Middle frontal gyrus (tissue), 1 donor: ENCODE measurements around the gene GALNT13.

Source experiments
- DNase-seq: peaks from one replicate; pipeline ENCODE4 v3.0.0-alpha.2; 2015; ENCODE audit warnings: low spot score; ENCODE audit errors: extremely low spot score

Gene GALNT13

DNA sequence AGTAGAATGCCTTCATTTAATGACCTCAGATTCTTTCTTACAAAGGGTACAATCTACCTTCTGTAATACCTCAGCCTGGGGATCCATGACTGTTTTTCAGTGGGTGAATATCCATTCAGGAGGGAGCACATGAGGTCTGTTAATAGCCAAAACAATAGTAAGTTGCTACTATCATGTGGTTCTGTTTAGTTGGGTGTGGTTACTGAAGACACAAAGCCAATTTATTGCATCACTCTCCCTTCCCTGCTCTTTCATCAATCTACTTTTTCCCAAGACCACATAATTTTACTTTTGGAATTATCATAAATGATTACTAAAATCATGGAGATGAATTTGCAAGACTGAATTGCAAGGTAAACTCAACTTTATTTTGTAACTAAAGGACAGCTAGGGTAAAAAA lies 254.2 kb downstream of the GALNT13 start:
- DNase-seq, result no peak

DNA sequence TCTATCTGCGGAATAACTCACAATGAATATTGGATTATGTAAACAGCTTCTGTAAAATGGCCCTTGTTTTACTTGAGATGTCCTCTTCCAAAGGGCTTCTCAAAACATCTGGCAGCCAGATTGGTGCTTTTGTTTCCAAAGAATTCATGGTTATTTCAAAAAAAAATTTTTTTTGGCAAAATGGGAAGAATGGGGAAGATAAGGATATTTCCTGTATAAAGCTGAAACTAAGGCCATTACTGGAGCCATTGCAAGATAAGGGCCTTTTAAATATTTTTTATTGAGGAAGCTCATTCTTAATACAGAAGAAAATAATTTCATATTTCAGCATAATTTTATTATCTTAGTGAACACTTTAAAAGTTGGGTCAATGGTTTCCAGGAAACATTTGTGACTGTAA lies 259.1 kb downstream of the GALNT13 start:
- DNase-seq, result no peak

- DNase-seq, result no peak
These were observed 261.1 kb downstream of the GALNT13 start for GRCh38 chr2:154132827-154133226.

DNA sequence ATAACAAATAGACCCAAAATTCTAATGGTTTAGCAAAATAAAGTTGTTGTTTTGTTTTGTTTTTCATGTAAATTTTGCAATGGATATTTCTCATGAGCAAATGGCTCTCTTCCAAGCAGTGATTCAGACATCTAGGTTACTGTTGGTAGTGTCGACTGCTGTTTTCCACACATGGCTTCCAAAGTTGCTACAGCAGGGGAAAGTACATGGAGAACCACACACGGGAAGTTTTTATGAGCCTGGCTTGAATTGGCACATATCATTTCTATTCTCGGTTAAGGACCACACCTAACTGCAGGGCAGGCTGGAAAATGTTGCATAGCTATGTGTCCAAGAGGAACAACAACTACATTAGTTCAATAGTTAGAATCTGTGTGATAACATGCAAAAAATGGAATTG lies 262.1 kb downstream of the GALNT13 start:
- DNase-seq, result no peak

DNA sequence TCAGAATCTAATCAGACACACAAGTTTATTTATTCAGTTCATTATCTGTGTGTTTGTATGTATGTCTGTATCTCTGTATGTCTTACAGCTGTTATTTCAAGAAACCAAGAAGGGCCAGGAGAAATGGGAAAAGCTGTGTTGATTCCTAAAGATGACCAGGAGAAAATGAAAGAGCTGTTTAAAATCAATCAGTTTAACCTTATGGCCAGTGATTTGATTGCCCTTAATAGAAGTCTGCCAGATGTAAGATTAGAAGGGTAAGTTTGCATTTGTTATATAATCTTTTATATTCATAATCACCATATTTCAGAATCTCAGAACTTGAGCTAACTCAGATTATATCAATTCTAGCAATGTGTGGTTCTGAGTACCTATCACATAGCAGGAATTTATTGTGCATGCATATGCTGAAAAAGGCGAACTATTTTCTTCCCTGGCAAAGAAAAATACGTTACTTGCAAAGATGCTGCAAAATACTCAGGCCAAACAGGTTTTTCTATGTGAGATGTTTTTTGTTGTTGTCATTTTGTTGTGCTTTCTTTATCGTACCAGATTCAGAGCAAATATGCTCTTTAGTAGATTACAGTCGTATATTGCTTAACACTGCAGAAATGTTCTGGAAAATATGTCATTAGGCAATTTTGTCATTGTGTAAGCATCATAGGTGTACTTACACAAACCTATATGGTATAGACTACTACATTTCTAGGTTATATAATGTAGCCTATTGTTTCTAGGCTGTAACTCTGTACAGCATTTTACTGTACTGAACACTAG lies 268.7 kb downstream of the GALNT13 start:
- DNase-seq, result no peak

DNA sequence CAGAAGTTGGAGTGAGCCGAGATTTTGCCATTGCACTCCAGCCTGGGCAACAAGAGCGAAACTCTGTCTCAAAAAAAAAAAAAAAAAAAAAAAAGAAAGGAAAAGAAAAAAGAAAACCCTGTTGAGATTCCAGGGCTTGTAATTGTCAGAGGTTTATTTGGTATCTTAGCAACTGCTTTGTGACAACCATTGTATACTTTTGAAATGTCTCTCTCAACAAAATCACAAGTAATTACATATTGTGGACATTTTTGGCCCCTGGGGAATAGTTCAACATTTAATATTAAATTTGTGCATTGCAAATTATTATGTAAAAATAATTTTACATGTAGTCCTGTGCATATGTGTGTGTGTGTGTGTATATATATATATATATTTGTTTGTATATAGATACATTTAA lies 270.8 kb downstream of the GALNT13 start:
- no peak for DNase-seq

- DNase-seq, result no peak
These were observed 271.4 kb downstream of the GALNT13 start for GRCh38 chr2:154143105-154143504.

- no peak for DNase-seq
These were observed 286.4 kb downstream of the GALNT13 start for GRCh38 chr2:154158101-154158500.

DNA sequence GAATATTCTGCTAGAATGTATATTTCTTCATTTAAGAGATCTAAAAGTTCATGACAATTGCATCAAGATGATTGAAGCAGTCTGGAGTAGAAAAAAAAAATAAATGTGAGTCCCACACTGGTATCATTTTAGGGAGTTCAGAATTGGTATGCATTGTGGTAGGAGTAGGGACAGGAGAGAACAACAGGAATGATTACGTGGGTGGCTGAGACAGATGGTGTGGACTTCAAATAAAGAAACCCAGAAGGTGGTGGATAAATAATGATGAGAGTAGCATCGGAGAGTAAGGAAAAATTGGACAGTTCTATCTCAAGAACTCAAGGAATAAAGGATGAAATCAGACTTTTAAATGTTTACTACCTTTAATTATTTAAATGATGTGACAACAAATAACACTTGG lies 289.6 kb downstream of the GALNT13 start:
- DNase-seq, result no peak

GRCh38 chr2:154170400-154170799 lies 298.7 kb downstream of the GALNT13 start:
- DNase-seq, result no peak

GRCh38 chr2:154173164-154173563 lies 301.4 kb downstream of the GALNT13 start:
- no peak for DNase-seq

DNA sequence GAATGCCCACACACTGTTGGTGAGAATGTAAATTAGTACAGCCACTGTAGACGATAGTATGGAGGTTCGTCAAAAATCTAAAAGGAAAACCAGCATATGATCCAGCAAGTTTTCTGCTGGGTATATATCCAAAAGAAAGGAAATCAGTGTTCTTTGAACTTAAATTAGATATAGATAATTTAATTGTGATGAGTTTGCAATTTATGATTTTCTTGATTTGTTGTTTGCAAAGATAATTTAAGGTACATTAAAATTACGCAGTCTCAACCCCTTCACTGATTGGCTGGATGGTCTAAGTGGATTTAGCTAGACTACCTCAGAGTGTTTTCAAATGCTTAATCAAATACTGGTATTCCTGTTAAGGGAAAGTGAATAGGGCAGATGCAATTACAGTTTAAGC lies 302.2 kb downstream of the GALNT13 start:
- DNase-seq, result no peak

GRCh38 chr2:154182008-154182407 lies 310.3 kb downstream of the GALNT13 start:
- DNase-seq, result no peak

- no peak for DNase-seq
These were observed 316.2 kb downstream of the GALNT13 start for GRCh38 chr2:154187948-154188347.

- DNase-seq, result no peak
These were observed 318.2 kb downstream of the GALNT13 start for GRCh38 chr2:154189953-154190352.

DNA sequence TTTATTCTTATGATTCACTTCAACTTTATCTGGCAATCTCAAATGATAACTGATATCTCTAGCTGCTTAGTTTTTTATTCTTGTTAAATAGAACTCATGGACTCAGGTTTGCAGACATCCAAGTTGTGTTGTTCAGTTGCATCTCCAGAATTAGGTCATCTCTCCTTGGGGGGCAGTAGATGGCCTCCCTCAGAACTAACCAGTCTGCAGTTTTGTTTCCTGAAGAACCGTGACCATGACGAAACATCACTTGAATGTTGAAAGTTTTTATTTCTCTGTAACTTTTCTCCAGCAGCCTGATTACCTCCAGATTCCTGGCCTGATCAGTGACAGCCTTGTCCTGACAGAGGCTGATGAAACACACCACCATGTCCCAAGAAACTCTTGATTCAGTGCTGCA lies 321.5 kb downstream of the GALNT13 start:
- no peak for DNase-seq

DNA sequence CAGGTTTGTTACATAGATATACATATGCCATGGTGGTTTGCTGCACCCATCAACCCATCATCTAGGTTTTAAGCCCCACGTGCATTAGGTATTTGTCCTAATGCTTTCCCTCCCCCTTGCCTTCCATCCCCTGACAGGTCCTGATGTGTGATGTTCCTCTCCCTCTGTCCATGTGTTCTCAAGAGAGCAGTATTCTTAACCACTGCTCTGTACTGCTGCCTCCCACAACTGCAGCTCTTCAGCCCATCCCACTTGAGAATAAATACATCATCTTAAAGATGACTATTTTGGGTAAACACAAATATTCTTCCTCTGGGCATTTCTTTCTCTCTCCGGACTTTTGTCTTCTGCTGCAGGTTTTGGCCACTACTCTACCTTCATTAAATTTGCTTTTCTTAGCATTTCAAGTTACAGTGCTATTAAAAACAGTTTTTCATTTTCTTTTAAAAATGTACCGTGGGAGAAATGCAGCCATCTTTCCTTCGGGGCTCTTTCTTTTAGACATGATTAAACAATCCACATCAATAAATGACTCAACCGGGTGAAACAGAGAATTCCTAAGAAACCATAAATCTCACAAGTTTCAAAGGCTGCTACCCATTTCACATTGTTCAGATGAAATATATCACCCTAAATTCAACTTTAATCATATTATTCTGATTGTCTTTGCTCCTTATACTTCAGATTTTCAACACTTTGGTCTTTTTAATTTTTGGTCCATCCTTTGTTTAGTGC lies 323.4 kb downstream of the GALNT13 start:
- DNase-seq, result no peak

GRCh38 chr2:154195644-154196195 lies 324.0 kb downstream of the GALNT13 start:
- no peak for DNase-seq

DNA sequence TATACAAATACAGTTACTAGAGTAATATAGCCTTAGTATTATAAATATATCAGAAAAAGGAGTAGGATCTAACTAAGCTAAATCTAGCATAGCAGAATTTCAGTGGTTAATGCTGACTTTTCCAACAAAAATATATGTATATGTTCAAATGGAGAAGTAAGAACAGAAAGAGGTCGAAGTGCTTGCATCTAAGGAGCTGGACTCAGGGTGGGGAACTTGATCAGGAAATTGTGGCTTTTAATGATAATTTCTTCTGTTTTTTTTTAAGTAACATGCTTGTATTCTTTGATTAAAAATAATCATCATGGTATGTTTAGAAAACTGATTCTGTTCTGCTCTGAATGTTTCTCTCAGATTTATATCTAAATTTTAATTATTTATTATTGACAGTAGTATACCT lies 327.1 kb downstream of the GALNT13 start:
- DNase-seq, result no peak

DNA sequence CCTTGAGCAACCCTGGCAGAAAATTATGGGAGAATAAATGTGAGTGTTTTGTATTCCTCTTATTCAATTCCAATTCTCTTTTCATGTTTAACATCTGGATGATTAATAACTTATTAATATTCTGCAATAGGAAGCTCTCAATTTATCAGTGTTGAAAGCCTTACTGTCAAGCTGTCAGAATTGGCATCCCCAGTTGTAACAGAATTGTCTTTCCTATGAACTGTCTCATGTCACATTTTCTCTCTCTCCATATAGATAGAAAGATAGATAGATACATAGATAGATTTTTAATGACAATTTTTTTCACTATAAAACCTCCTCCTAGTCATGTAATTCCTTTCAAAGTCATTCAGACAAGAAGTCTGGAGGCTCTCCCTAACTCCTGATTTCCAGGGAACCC lies 331.5 kb downstream of the GALNT13 start:
- no peak for DNase-seq

- DNase-seq, result no peak
These were observed 332.2 kb downstream of the GALNT13 start for GRCh38 chr2:154203902-154204301.

GRCh38 chr2:154207288-154208047 lies 335.7 kb downstream of the GALNT13 start:
- no peak for DNase-seq
